Activated naive CD4-positive, alpha-beta T cell treated with Interleukin-2 at 50 U/mL for 16 hours (primary cell): Measurements from ENCODE around the gene PSORS1C2.
A peak's percentile ranks its signal among the peaks of the same experiment; 100 is the strongest.
"Not testable (repeated sequence)": the region's sequence is repeated elsewhere in the genome, so short reads cannot be mapped to it uniquely, and the experiment has no call there.

Source experiments
- DNase-seq: peaks from one replicate; pipeline ENCODE4 v3.0.0-alpha.2; 2020

PSORS1C2 gene

DNA sequence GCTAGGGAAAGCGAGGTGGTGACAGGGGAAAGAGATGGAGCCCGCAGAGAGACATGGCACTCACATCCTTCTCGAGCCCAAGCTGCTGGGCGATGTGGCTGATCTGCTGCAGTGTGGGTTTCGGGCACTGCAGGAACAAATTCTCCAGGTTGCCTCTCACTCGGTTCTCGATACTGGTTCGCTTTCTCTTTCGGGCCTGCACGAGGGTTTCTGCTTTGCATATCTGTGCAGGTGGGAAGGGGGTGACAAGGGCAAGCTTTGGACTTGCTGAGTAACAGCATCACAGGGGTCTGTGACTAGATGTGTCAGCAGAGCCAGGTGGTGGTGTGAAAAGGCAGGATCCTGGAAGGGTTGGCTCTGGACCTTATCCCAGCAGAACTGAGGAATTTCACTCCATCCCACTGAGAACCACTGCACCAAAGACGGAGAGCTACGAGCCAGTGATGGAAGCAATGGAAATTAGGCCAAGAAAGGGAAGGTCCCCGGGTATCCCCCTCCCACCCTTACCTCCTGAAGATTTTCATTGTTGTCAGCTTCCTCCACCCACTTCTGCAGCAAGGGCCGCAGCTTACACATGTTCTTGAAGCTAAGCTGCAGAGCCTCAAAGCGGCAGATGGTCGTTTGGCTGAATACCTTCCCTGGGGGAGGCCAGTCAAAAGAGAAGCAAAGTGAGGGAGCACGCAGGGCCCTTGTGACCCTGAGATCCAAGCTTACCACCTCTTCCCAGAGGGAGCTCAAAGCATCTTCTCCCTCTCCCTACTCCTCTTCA lies 26.4 kb upstream of the PSORS1C2 start:
- peak; percentile 12 for DNase-seq

GRCh38 chr6:31164475-31165063 lies 25.7 kb upstream of the PSORS1C2 start:
- DNase-seq, result not testable (repeated sequence)

GRCh38 chr6:31163922-31164321 lies 25.1 kb upstream of the PSORS1C2 start:
- DNase-seq, result no peak

- DNase-seq, result no peak
These were observed 23.7 kb upstream of the PSORS1C2 start for GRCh38 chr6:31162463-31163165.

GRCh38 chr6:31161216-31162126 lies 22.6 kb upstream of the PSORS1C2 start:
- no peak for DNase-seq

GRCh38 chr6:31158863-31159855 lies 20.3 kb upstream of the PSORS1C2 start:
- peak; percentile 24 for DNase-seq

GRCh38 chr6:31158140-31158862 lies 19.4 kb upstream of the PSORS1C2 start, which contains the start of gene TCF19:
Gene TCF19 (plus strand): TSS chr6:31158589. CDS start chr6:31159470, 881 bp downstream.
- peak; percentile 100 for DNase-seq

GRCh38 chr6:31157513-31158139 lies 18.8 kb upstream of the PSORS1C2 start, which contains the start of gene CCHCR1:
Gene CCHCR1 (minus strand): TSS chr6:31157802. CDS start chr6:31157600, 202 bp downstream.
- no peak for DNase-seq

DNA sequence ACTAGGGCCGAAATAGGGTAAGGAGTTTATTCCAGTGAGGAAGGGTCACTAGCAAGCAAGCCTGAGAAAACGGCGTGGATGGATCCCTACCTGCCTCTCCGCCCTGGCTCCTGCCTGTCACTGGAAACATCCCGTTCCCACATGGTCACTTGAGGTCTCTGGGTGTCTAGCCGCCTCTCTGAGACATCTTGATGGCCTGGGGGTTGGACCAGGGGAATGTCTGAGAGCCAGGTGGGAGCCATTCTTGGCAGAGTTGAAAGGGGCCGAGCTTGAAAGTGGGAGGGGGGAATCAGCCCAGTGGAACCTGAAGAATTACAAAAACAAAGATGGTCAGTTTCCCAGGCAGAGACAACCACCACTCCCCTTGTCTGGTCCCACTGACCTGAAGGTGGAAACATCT lies 17.8 kb upstream of the PSORS1C2 start:
- no peak for DNase-seq

GRCh38 chr6:31154436-31154835 lies 15.6 kb upstream of the PSORS1C2 start:
- no peak for DNase-seq

DNA sequence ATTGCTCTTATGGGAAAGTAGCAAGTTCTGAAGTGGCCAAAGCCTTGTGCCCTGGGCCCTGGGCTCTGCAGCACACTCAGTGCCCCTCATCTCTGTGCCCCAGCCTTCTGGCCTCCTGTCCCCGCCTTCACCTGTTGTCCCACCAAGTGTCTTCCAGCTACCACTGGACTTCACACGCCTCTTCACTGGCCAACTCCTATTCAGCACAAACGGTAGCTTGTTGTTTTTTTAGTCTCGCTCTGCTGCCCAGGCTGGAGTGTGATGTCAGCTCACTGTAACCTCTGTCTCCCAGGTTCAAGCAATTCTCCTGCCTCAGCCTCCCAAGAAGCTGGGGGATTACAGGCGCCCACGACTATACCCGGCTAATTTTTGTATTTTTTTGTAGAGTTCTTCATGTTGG lies 13.9 kb upstream of the PSORS1C2 start:
- DNase-seq, result no peak

DNA sequence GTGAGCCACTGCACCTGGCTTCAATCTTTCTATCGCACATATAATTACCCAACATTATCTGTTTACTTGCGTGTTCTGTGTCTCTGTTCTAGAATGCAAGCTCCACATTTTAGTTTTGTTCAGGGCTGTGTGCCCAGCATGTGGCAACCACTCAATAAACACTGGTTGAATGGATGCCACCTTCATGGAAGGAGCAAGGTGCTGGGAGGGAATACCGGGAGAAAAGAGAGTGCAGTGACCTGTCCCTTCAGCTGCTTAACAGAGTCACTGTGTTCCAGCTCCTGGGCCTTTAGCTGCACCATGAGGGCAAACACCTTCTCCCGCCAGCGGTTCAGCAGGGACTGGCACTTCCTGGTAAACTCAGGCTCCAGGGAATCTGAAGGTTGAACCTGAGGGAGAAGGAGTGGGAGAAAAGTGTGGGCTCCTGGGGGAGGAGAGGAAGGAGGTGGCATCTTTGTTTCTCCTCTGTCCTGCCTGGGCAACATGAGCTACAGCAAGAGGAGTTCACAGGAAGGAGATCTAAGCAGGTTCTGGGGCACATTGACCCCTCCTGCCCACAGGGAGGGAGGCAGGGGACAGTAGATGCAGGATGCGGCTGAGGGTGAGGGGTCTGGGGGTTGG lies 11.1 kb upstream of the PSORS1C2 start:
- DNase-seq, result no peak

GRCh38 chr6:31145386-31145785 lies 6.5 kb upstream of the PSORS1C2 start:
- DNase-seq, result no peak

- DNase-seq, result no peak
These were observed 6.1 kb upstream of the PSORS1C2 start for GRCh38 chr6:31144970-31145340.

DNA sequence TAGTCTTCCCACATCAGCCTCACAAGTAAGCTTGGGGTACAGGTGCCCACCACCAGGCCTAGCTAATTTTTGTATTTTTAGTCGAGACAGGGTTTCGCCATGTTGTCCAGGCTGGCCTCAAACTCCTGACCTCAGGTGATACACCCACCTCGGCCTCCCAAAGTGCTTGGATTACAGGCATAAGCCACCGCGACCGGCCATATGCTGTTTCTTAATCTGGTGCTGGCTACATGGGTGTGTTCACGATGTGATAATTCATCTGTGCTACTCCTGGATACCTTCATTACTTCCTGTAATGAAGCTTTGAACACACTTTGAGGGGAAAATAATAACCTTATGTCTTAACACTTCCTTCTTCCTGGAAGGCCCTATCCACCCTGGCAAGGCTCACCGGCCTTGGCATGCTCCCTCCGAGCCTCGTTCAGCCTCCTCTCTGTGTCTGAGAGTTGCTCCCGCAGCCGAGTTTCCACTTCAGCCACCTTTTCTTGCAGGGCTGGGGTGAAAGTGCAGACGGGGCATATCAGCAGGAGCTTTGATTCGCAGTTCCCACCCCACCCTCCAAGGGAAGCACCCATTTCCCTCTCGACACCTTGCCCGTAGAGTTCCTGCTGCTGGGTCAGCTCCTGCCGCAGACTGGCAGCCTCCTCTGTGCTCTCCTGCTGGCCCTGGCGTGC lies 5.6 kb upstream of the PSORS1C2 start:
- no peak for DNase-seq

- DNase-seq, result no peak
These were observed 4.3 kb upstream of the PSORS1C2 start for GRCh38 chr6:31143148-31143547.

DNA sequence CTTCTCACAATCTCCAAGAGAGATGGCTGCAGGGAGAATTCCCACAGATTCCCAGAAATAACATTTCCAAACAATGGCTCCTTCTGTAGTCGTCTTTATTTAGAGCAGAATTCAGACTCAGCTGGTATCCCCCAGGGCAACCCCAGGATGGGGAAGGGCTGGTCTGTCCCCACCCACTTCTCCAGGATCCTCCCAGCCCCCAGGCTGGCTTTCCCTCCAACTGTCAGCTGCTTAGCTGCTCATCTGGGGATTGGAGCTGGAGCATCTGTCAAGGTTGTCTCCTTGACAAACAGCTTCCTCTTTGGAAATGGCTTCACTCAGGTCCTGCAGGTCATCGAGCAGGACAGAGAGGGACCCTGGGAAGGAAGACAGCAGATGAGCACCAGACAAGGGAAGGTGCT lies 3.5 kb upstream of the PSORS1C2 start:
- DNase-seq, result no peak

GRCh38 chr6:31140643-31141042 lies 1.8 kb upstream of the PSORS1C2 start:
- DNase-seq, result no peak

GRCh38 chr6:31139599-31139998 lies 733 bp upstream of the PSORS1C2 start:
- no peak for DNase-seq
